Measurements from ENCODE around the gene C2CD3. TPM values are rescaled to one million over a fixed set of nuclear protein-coding genes. Genes with fewer than 3 reads are reported as not detected.
"Not testable (repeated sequence)": the region's sequence is repeated elsewhere in the genome, so short reads cannot be mapped to it uniquely, and the experiment has no call there.

The C2CD3 gene
- total and polyA plus RNA-seq, 2 donors (not counting 1 experiment from before 2014, with no cell fraction given) = 5.8 to 8.3 TPM

- Histone ChIP-seq H3K27me3 (ENCODE audit: control insufficient read depth, insufficient read depth, low read length) (no peaks in the 10 kb centered on the region), H2AFZ (ENCODE audit: low read length) (no peak overlapping the region), H3K4me3 (replicated peaks in 1 of 4; ENCODE audit: control extremely low read depth in 1 of 4, insufficient read depth in 1 of 4, low read depth in 3 of 4, low read length in 4 of 4) (no peak overlapping the region), H3K9me3 (ENCODE audit: control insufficient read depth, insufficient read depth, low read depth, low read length) (no peaks in the 10 kb centered on the region), H4K20me1 (ENCODE audit: control insufficient read depth, extremely low read depth, insufficient read depth, low read length) (no peaks in the 10 kb centered on the region), H3K27ac (ENCODE audit: insufficient read depth, low read length) (no peak overlapping the region), H3K4me1 (ENCODE audit: control insufficient read depth, extremely low read depth, insufficient read depth, low read length) (no peaks in the 10 kb centered on the region), H3K79me2 (ENCODE audit: control insufficient read depth, insufficient read depth, low read length) (no peaks in the 10 kb centered on the region), H3K36me3 (ENCODE audit: control insufficient read depth, insufficient read depth, low read length) (no peaks in the 10 kb centered on the region), H3K4me2 (ENCODE audit: extremely low read depth, insufficient read depth, low read length) (no peak overlapping the region), H3K9ac (ENCODE audit: insufficient read depth, low read length) (no peak overlapping the region)
- TF ChIP-seq, protein P1, sequence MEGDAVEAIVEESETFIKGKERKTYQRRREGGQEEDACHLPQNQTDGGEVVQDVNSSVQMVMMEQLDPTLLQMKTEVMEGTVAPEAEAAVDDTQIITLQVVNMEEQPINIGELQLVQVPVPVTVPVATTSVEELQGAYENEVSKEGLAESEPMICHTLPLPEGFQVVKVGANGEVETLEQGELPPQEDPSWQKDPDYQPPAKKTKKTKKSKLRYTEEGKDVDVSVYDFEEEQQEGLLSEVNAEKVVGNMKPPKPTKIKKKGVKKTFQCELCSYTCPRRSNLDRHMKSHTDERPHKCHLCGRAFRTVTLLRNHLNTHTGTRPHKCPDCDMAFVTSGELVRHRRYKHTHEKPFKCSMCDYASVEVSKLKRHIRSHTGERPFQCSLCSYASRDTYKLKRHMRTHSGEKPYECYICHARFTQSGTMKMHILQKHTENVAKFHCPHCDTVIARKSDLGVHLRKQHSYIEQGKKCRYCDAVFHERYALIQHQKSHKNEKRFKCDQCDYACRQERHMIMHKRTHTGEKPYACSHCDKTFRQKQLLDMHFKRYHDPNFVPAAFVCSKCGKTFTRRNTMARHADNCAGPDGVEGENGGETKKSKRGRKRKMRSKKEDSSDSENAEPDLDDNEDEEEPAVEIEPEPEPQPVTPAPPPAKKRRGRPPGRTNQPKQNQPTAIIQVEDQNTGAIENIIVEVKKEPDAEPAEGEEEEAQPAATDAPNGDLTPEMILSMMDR (conservative IDR thresholded peaks at IDR 0.05 in 1 of 2, IDR thresholded peaks at IDR 0.05 in 1 of 2; ENCODE audit: low read depth in 1 of 2, low read length in 2 of 2) = no peak
- TF ChIP-seq EZH2 (IDR thresholded peaks at IDR 0.05; ENCODE audit: low read length, missing control alignments) = no peak
- peak in 1 of 2 donors; percentile 17 for DNase-seq (ENCODE audit: low read depth in 2 of 2)
These were observed 99.9 kb downstream of the C2CD3 start for GRCh38 chr11:74070723-74071492.

DNA sequence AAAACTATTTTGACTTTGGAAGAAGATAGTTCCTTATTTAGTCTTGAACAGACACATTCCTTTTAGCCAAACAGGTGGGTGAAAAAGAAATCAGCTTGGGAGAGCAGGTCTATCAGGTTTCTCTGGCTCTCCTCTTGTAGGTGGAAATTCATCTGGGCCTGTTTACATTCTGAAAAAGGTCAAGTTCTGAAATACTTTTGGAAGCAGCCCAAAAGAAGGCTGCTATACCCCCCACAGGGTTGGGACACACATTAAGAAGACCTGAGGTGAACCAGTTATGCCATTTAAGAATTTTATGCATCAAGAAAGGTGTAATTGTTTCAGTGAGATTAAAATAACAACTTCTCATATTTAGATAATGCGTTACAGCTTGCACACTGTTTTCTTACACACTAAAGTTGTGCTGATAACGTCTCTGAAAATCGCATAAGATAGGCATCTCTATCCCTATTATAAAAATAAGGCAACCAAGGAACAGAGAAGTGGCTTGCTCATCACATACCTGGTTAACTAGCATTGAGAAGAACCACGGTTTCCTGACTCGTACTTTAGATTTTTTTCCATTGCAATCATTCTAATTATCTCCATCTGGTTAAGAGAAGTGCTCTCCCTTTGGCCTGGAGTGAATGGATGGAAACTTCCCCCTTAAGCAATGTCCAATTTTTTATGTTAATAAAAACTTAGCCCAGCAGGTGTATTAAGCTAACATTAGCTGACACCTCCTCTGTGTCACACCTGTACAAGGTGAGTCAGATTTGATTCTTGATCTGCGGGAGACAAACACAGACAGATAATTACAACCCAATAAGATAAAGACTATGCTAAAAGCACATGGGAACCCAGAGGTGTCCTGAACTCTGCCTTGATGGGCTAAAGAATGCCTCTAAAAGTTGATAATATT is 101.4 kb downstream of the C2CD3 start:
- H3K9me3 ChIP-seq (ENCODE audit: control insufficient read depth, insufficient read depth, low read depth, low read length) = no peaks in the 10 kb centered on the region
- no peaks in the 10 kb centered on the region for H3K27me3 ChIP-seq (ENCODE audit: control insufficient read depth, insufficient read depth, low read length)
- no peaks in the 10 kb centered on the region for H4K20me1 ChIP-seq (ENCODE audit: control insufficient read depth, extremely low read depth, insufficient read depth, low read length)
- no peak overlapping the region for H3K4me3 ChIP-seq (replicated peaks in 1 of 4; ENCODE audit: control extremely low read depth in 1 of 4, insufficient read depth in 1 of 4, low read depth in 3 of 4, low read length in 4 of 4)
- H2AFZ ChIP-seq (ENCODE audit: low read length) = no peak overlapping the region
- no peaks in the 10 kb centered on the region for H3K4me1 ChIP-seq (ENCODE audit: control insufficient read depth, extremely low read depth, insufficient read depth, low read length)
- DNase-seq (ENCODE audit: low read depth in 2 of 2) = peak in 1 of 2 donors; percentile 21
- TF ChIP-seq EZH2 (IDR thresholded peaks at IDR 0.05; ENCODE audit: low read length, missing control alignments) = no peak
- TF ChIP-seq, protein P1 (conservative IDR thresholded peaks at IDR 0.05 in 1 of 2, IDR thresholded peaks at IDR 0.05 in 1 of 2; ENCODE audit: low read depth in 1 of 2, low read length in 2 of 2) = no peak
- no peaks in the 10 kb centered on the region for H3K36me3 ChIP-seq (ENCODE audit: control insufficient read depth, insufficient read depth, low read length)
- no peaks in the 10 kb centered on the region for H3K79me2 ChIP-seq (ENCODE audit: control insufficient read depth, insufficient read depth, low read length)
- no peak overlapping the region for H3K4me2 ChIP-seq (ENCODE audit: extremely low read depth, insufficient read depth, low read length)
- no peak overlapping the region for H3K27ac ChIP-seq (ENCODE audit: insufficient read depth, low read length)
- no peak overlapping the region for H3K9ac ChIP-seq (ENCODE audit: insufficient read depth, low read length)

- not testable (repeated sequence) for H3K4me3 ChIP-seq (replicated peaks in 1 of 4; ENCODE audit: control extremely low read depth in 1 of 4, insufficient read depth in 1 of 4, low read depth in 3 of 4, low read length in 4 of 4); H4K20me1 ChIP-seq (ENCODE audit: control insufficient read depth, extremely low read depth, insufficient read depth, low read length); H3K27ac ChIP-seq (ENCODE audit: insufficient read depth, low read length); H3K9me3 ChIP-seq (ENCODE audit: control insufficient read depth, insufficient read depth, low read depth, low read length); DNase-seq (ENCODE audit: low read depth in 2 of 2); H3K4me1 ChIP-seq (ENCODE audit: control insufficient read depth, extremely low read depth, insufficient read depth, low read length); H3K79me2 ChIP-seq (ENCODE audit: control insufficient read depth, insufficient read depth, low read length); H2AFZ ChIP-seq (ENCODE audit: low read length); H3K27me3 ChIP-seq (ENCODE audit: control insufficient read depth, insufficient read depth, low read length); H3K9ac ChIP-seq (ENCODE audit: insufficient read depth, low read length); H3K36me3 ChIP-seq (ENCODE audit: control insufficient read depth, insufficient read depth, low read length); H3K4me2 ChIP-seq (ENCODE audit: extremely low read depth, insufficient read depth, low read length)
These were observed 104.1 kb downstream of the C2CD3 start for GRCh38 chr11:74066663-74067062.

DNA sequence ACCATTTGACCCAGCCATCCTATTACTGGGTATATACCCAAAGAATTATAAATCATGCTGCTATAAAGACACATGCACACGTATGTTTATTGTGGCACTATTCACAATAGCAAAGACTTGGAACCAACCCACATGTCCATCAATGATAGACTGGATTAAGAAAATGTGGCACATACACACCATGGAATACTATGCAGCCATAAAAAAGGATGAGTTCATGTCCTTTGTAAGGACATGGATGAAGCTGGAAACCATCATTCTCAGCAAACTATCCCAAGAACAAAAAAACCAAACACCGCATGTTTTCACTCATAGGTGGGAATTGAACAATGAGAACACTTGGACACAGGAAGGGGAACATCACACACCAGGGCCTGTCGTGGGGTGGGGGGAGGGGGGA is 105.3 kb downstream of the C2CD3 start:
- not testable (repeated sequence) for H3K79me2 ChIP-seq (ENCODE audit: control insufficient read depth, insufficient read depth, low read length); H3K27ac ChIP-seq (ENCODE audit: insufficient read depth, low read length); DNase-seq (ENCODE audit: low read depth in 2 of 2); H3K9me3 ChIP-seq (ENCODE audit: control insufficient read depth, insufficient read depth, low read depth, low read length); H2AFZ ChIP-seq (ENCODE audit: low read length); H4K20me1 ChIP-seq (ENCODE audit: control insufficient read depth, extremely low read depth, insufficient read depth, low read length); H3K36me3 ChIP-seq (ENCODE audit: control insufficient read depth, insufficient read depth, low read length); H3K4me2 ChIP-seq (ENCODE audit: extremely low read depth, insufficient read depth, low read length); H3K9ac ChIP-seq (ENCODE audit: insufficient read depth, low read length); H3K4me3 ChIP-seq (replicated peaks in 1 of 4; ENCODE audit: control extremely low read depth in 1 of 4, insufficient read depth in 1 of 4, low read depth in 3 of 4, low read length in 4 of 4); H3K27me3 ChIP-seq (ENCODE audit: control insufficient read depth, insufficient read depth, low read length); H3K4me1 ChIP-seq (ENCODE audit: control insufficient read depth, extremely low read depth, insufficient read depth, low read length)

- not testable (repeated sequence) for H3K79me2 ChIP-seq (ENCODE audit: control insufficient read depth, insufficient read depth, low read length); H3K9ac ChIP-seq (ENCODE audit: insufficient read depth, low read length); H3K27ac ChIP-seq (ENCODE audit: insufficient read depth, low read length); H3K9me3 ChIP-seq (ENCODE audit: control insufficient read depth, insufficient read depth, low read depth, low read length); H3K4me2 ChIP-seq (ENCODE audit: extremely low read depth, insufficient read depth, low read length); H3K4me3 ChIP-seq (replicated peaks in 1 of 4; ENCODE audit: control extremely low read depth in 1 of 4, insufficient read depth in 1 of 4, low read depth in 3 of 4, low read length in 4 of 4); H2AFZ ChIP-seq (ENCODE audit: low read length); DNase-seq (ENCODE audit: low read depth in 2 of 2); H3K27me3 ChIP-seq (ENCODE audit: control insufficient read depth, insufficient read depth, low read length); H4K20me1 ChIP-seq (ENCODE audit: control insufficient read depth, extremely low read depth, insufficient read depth, low read length); H3K36me3 ChIP-seq (ENCODE audit: control insufficient read depth, insufficient read depth, low read length); H3K4me1 ChIP-seq (ENCODE audit: control insufficient read depth, extremely low read depth, insufficient read depth, low read length)
These were observed 107.2 kb downstream of the C2CD3 start for GRCh38 chr11:74063628-74064027.
